ENCODE data around the gene RNF19B.
A peak's percentile ranks its signal among the peaks of the same experiment; 100 is the strongest.
"Not testable (repeated sequence)": the region's sequence is repeated elsewhere in the genome, so short reads cannot be mapped to it uniquely, and the experiment has no call there.

Gene RNF19B

GRCh38 chr1:32991819-32992488, 27.3 kb upstream of the RNF19B start:
- DNase-seq: no peak

GRCh38 chr1:32991386-32991785, 26.8 kb upstream of the RNF19B start:
- no peak for DNase-seq

- DNase-seq: no peak
Observed at GRCh38 chr1:32990887-32991286, 26.3 kb upstream of the RNF19B start.

- no peak for DNase-seq
Observed at GRCh38 chr1:32989160-32990050, 24.8 kb upstream of the RNF19B start.

- DNase-seq: no peak
Observed at GRCh38 chr1:32988665-32989064, 24.1 kb upstream of the RNF19B start.

GRCh38 chr1:32985226-32985625, 20.6 kb upstream of the RNF19B start:
- no peak for DNase-seq

GRCh38 chr1:32984455-32985171, 20.0 kb upstream of the RNF19B start:
- no peak for DNase-seq

GRCh38 chr1:32984090-32984454, 19.5 kb upstream of the RNF19B start:
- no peak for DNase-seq

- no peak for DNase-seq
Observed at GRCh38 chr1:32983020-32983419, 18.4 kb upstream of the RNF19B start.

GRCh38 chr1:32981003-32981901, 16.6 kb upstream of the RNF19B start:
- DNase-seq: no peak

GRCh38 chr1:32980080-32980479, 15.5 kb upstream of the RNF19B start:
- DNase-seq: no peak

- DNase-seq: no peak
Observed at GRCh38 chr1:32978854-32979253, 14.2 kb upstream of the RNF19B start.

- no peak for DNase-seq
Observed at GRCh38 chr1:32977546-32978087, 13.0 kb upstream of the RNF19B start.

- DNase-seq: not testable (repeated sequence)
Observed at GRCh38 chr1:32975055-32975454, 10.4 kb upstream of the RNF19B start.

GRCh38 chr1:32973458-32973857, 8.8 kb upstream of the RNF19B start:
- DNase-seq: not testable (repeated sequence)

GRCh38 chr1:32972814-32973428, 8.3 kb upstream of the RNF19B start:
- DNase-seq: peak; percentile 32

GRCh38 chr1:32971576-32971975, 7.0 kb upstream of the RNF19B start:
- DNase-seq: no peak

GRCh38 chr1:32971156-32971555, 6.5 kb upstream of the RNF19B start:
- no peak for DNase-seq

- no peak for DNase-seq
Observed at GRCh38 chr1:32969566-32969965, 5.0 kb upstream of the RNF19B start.

- DNase-seq: no peak
Observed at GRCh38 chr1:32967888-32968568, 3.4 kb upstream of the RNF19B start.

GRCh38 chr1:32966900-32967299, 2.3 kb upstream of the RNF19B start:
- no peak for DNase-seq

Data from NCI-H748 treated with DMSO at 0.1 percent for 48 hours (cell line).